A549 (cell line): ENCODE data around the gene HLA-DQB2. TPM values are rescaled to one million over a fixed set of nuclear protein-coding genes. Genes with fewer than 3 reads are reported as not detected.
"Not testable (repeated sequence)": the region's sequence is repeated elsewhere in the genome, so short reads cannot be mapped to it uniquely, and the experiment has no call there.

Experiments used
- ATAC-seq, 2 experiments: fragments of 200-7000 bp in 1 of 2; fragments of >200 bp in 1 of 2; cut with Nextera tagmentation in 1 of 2; cut with Tn5 transposase in 1 of 2; 3 replicates each; pipeline versions ENCODE4 v1.8.0 to v1.9.1; 2018 to 2020; ENCODE audit warnings: mild to moderate bottlenecking in 1 of 2, moderate library complexity in 1 of 2
- CTCF ChIA-PET: fragments of 300-600 bp; sonication (Branson Sonifier 250); formaldehyde crosslinking; extraction: SDS; loops from one replicate; lab custom pipeline; 2021; ENCODE audit warnings: antibody characterized with exemption, inconsistent platforms; lab: Yijun Ruan, JAX
- POLR2A ChIA-PET: fragments of 350-600 bp; formaldehyde crosslinking; extraction: SDS; loops from one replicate; lab custom pipeline; 2021; ENCODE audit warnings: antibody characterized with exemption, inconsistent platforms; lab: Yijun Ruan, JAX
- DNase-seq, 2 experiments: peaks; one replicate each; pipeline versions ENCODE4 v3.0.0 to v3.0.0-alpha.2; 2011 to 2016; ENCODE audit warnings: low read depth in 1 of 2, low spot score in 1 of 2
- FAIRE-seq: peaks from 2 replicates; lab custom pipeline; 2011; peaks lifted over from hg19 to GRCh38; lab: Jason Lieb, UNC
- H3K27ac ChIP-seq, 2 experiments: fragments of >200 bp; sonication (Bioruptor Twin); formaldehyde crosslinking; 3 replicates each; pipeline ENCODE4 v1.5.1; 2016 to 2017
- H3K4me1 ChIP-seq: fragments of >200 bp; sonication (Bioruptor Twin); formaldehyde crosslinking; 3 replicates; pipeline ENCODE4 v1.6.1; 2016
- H3K4me2 ChIP-seq: fragments of >200 bp; sonication (Bioruptor Twin); formaldehyde crosslinking; 3 replicates; pipeline ENCODE4 v1.6.1; 2016
- H3K4me3 ChIP-seq: fragments of >200 bp; sonication (Bioruptor Twin); formaldehyde crosslinking; 3 replicates; pipeline ENCODE4 v1.5.1; 2016
- H3K9me3 ChIP-seq: fragments of >200 bp; sonication (Bioruptor Twin); formaldehyde crosslinking; 3 replicates; pipeline ENCODE4 v1.6.1; 2016
- CHD4 ChIP-seq: fragments of 200-600 bp; sonication (generic); IDR thresholded peaks from 2 replicates; pipeline ENCODE4 v1.6.1; 2016; ENCODE audit warnings: antibody characterized with exemption, mild to moderate bottlenecking, borderline replicate concordance
- EP300 ChIP-seq, 2 experiments: fragments of >200 bp; sonication (Bioruptor Twin); formaldehyde crosslinking; IDR thresholded peaks; 2 replicates in 1 of 2; 3 replicates in 1 of 2; pipeline ENCODE4 v1.6.1; 2016 to 2017
- ESRRA ChIP-seq: fragments of 150-350 bp; IDR thresholded peaks from 2 replicates; pipeline ENCODE4 v1.6.1; 2014; ENCODE audit warnings: mild to moderate bottlenecking, low read length, borderline replicate concordance
- HES2 ChIP-seq: fragments of >200 bp; sonication (Bioruptor Twin); formaldehyde crosslinking; IDR thresholded peaks from 2 replicates; pipeline ENCODE4 v1.6.1; 2016
- HOXB13 ChIP-seq: fragments of 250-450 bp; sonication (Bioruptor Pico); IDR thresholded peaks from 2 replicates; pipeline ENCODE4 v1.5.0; 2020; ENCODE audit warnings: low read depth, mild to moderate bottlenecking, moderate library complexity
- HOXB5 ChIP-seq: fragments of 250-450 bp; sonication (Bioruptor Pico); IDR thresholded peaks from 2 replicates; pipeline ENCODE4 v1.5.0; 2020; ENCODE audit warnings: mild to moderate bottlenecking, moderate library complexity
- MAFK ChIP-seq: fragments of 450-650 bp; IDR thresholded peaks from 2 replicates; pipeline ENCODE4 v1.6.1; 2014; ENCODE audit not compliant: partially characterized antibody
- POLR2A ChIP-seq: IDR thresholded peaks from 2 replicates; pipeline ENCODE4 v1.6.1; 2012; ENCODE audit warnings: mild to moderate bottlenecking, low read length
- RAD21 ChIP-seq, 2 experiments: fragments of >200 bp in 1 of 2; sonication (Bioruptor Twin) in 1 of 2; formaldehyde crosslinking in 1 of 2; IDR thresholded peaks in 1 of 2; conservative IDR thresholded peaks in 1 of 2; 2 replicates in 1 of 2; 3 replicates in 1 of 2; pipeline ENCODE4 v1.6.1; 2012 to 2018; ENCODE audit warnings: inconsistent platforms in 1 of 2
- RNF2 ChIP-seq: fragments of 200-600 bp; sonication (generic); IDR thresholded peaks from 2 replicates; pipeline ENCODE4 v1.6.1; 2016; ENCODE audit warnings: low read depth, mild to moderate bottlenecking, antibody characterized with exemption, moderate library complexity, borderline replicate concordance
- SMC3 ChIP-seq: fragments of >200 bp; sonication (Bioruptor Twin); formaldehyde crosslinking; IDR thresholded peaks from 3 replicates; pipeline ENCODE4 v1.6.1; 2018; ENCODE audit warnings: inconsistent platforms
- TFCP2L1 ChIP-seq: fragments of 250-450 bp; sonication (Bioruptor Pico); IDR thresholded peaks from 2 replicates; pipeline ENCODE4 v1.5.0; 2021; ENCODE audit warnings: mild to moderate bottlenecking
- TP53 ChIP-seq: fragments of 250-450 bp; sonication (Bioruptor Pico); IDR thresholded peaks from 2 replicates; pipeline ENCODE4 v1.5.0; 2021; ENCODE audit warnings: mild to moderate bottlenecking, moderate library complexity
- ZSCAN20 ChIP-seq: fragments of 250-450 bp; sonication (Bioruptor Pico); IDR thresholded peaks from 2 replicates; pipeline ENCODE4 v1.8.0; 2022; ENCODE audit warnings: mild to moderate bottlenecking, moderate library complexity
- WGBS: methylation state at CpG from one replicate; pipeline ENCODE4 v1.1.6; 2017; ENCODE audit errors: missing lambda C conversion rate; 5-methylcytosine and 5-hydroxymethylcytosine counted together
- polyA plus RNA-seq, 4 experiments: library from polyadenylated mRNA; depleted of rRNA in 3 of 4; stranded (reverse); fragments of >200 nt; fragmentation: RNase III in 1 of 4; extraction: RNeasy Plus Mini Kit Qiagen cat#74134 plus additional on column Dnase treatment in 1 of 4; gene quantifications; 2 replicates in 3 of 4; 3 replicates in 1 of 4; pipeline ENCODE4 v1.2.3, GENCODE V29; 2011 to 2017
- TF ChIP-seq, protein P1 (sequence below): fragments of 450-650 bp; IDR thresholded peaks from 2 replicates; pipeline ENCODE4 v1.6.1; 2014; ENCODE audit warnings: antibody characterized with exemption
- TF ChIP-seq, protein P2 (sequence below): IDR thresholded peaks from 2 replicates; pipeline ENCODE4 v1.6.1; 2012
- TF ChIP-seq, protein P3 (sequence below): fragments of >200 bp; sonication (Bioruptor Twin); formaldehyde crosslinking; IDR thresholded peaks from 3 replicates; pipeline ENCODE4 v1.5.1; 2016

The HLA-DQB2 gene
- polyA plus RNA-seq, 2 of the 4 experiments (the other 2 are of a cell fraction), result not detected

- Histone ChIP-seq H3K9me3 (no peaks in the 10 kb centered on the region), H3K4me1 (no peaks in the 10 kb centered on the region), H3K4me3 (no peak overlapping the region), H3K4me2 (no peak overlapping the region), H3K27ac (no peak overlapping the region)
- ChIA-PET CTCF (interaction anchor here (0.7 kb wide), 1 partner anchor 616 kb away, joined by 3 read pairs; no protein-coding TSS in a partner anchor), POLR2A (no interaction called here)
- TF ChIP-seq RNF2, result no peak
- no peak for TF ChIP-seq ESRRA
- no peak for TF ChIP-seq MAFK
- TF ChIP-seq CHD4, result no peak
- no peak for TF ChIP-seq HOXB13
- TF ChIP-seq, protein P1, sequence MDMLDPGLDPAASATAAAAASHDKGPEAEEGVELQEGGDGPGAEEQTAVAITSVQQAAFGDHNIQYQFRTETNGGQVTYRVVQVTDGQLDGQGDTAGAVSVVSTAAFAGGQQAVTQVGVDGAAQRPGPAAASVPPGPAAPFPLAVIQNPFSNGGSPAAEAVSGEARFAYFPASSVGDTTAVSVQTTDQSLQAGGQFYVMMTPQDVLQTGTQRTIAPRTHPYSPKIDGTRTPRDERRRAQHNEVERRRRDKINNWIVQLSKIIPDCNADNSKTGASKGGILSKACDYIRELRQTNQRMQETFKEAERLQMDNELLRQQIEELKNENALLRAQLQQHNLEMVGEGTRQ, result no peak
- TF ChIP-seq HOXB5 (CRISPR knock-in tag), result no peak
- TF ChIP-seq HES2, result no peak
- TF ChIP-seq TFCP2L1 (CRISPR knock-in tag), result no peak
- no peak for TF ChIP-seq ZSCAN20
- no peak for TF ChIP-seq EP300 (IDR thresholded peaks at IDR 0.05)
- TF ChIP-seq TP53 (CRISPR knock-in tag), result no peak
- TF ChIP-seq, protein P2, sequence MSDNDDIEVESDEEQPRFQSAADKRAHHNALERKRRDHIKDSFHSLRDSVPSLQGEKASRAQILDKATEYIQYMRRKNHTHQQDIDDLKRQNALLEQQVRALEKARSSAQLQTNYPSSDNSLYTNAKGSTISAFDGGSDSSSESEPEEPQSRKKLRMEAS, result no peak
- no peak for TF ChIP-seq POLR2A
- 5% methylated on average over 2 of the region's 2 CpGs for WGBS
- FAIRE-seq (no peak), DNase-seq (peak in 1 of 2 experiments; percentile 3), ATAC-seq (no peak)
These were observed 27.0 kb upstream of the HLA-DQB2 start for GRCh38 chr6:32790306-32790705.

- CTCF ChIA-PET, result interaction anchor here (0.8 to 4.8 kb wide), 21 partner anchors 8 to 684 kb away, joined by 3 to 43 read pairs (median 4); partner anchors contain the start of gene HLA-DQB2
- TF ChIP-seq, protein P3, sequence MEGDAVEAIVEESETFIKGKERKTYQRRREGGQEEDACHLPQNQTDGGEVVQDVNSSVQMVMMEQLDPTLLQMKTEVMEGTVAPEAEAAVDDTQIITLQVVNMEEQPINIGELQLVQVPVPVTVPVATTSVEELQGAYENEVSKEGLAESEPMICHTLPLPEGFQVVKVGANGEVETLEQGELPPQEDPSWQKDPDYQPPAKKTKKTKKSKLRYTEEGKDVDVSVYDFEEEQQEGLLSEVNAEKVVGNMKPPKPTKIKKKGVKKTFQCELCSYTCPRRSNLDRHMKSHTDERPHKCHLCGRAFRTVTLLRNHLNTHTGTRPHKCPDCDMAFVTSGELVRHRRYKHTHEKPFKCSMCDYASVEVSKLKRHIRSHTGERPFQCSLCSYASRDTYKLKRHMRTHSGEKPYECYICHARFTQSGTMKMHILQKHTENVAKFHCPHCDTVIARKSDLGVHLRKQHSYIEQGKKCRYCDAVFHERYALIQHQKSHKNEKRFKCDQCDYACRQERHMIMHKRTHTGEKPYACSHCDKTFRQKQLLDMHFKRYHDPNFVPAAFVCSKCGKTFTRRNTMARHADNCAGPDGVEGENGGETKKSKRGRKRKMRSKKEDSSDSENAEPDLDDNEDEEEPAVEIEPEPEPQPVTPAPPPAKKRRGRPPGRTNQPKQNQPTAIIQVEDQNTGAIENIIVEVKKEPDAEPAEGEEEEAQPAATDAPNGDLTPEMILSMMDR, result peak; percentile 62
- TF ChIP-seq SMC3, result peak; percentile 41
- TF ChIP-seq RAD21 (conservative IDR thresholded peaks at IDR 0.05 in 1 of 2, IDR thresholded peaks at IDR 0.05 in 1 of 2), result peak; percentile 69 to 72
- TF ChIP-seq MAFK, result peak; percentile 83
- TF ChIP-seq HOXB5 (CRISPR knock-in tag), result no peak
- TF ChIP-seq, all 56 proteins: peak for 4
- POLR2A ChIA-PET, result interaction anchor here (0.9 kb wide), 1 partner anchor 590 kb away, joined by 3 read pairs; no protein-coding TSS in a partner anchor
- WGBS, result 53% methylated on average over 5 of the region's 5 CpGs
- no peaks in the 10 kb centered on the region for H3K4me1 ChIP-seq
- DNase-seq (peak; percentile 37 to 46), FAIRE-seq (peak; percentile 7), ATAC-seq (peak; percentile 92 to 94)
- no peak overlapping the region for H3K4me2 ChIP-seq
- H3K4me3 ChIP-seq, result no peak overlapping the region
- no peaks in the 10 kb centered on the region for H3K9me3 ChIP-seq
- H3K27ac ChIP-seq, result no peak overlapping the region
These were observed 22.6 kb upstream of the HLA-DQB2 start for GRCh38 chr6:32785781-32786533.

GRCh38 chr6:32782923-32783322 is 19.6 kb upstream of the HLA-DQB2 start:
- CTCF ChIA-PET, result interaction anchor here (0.7 to 1.0 kb wide), 2 partner anchors 82 to 362 kb away, joined by 3 to 4 read pairs; no protein-coding TSS in a partner anchor
- H3K4me1 ChIP-seq, FAIRE-seq, POLR2A ChIA-PET, ATAC-seq, DNase-seq, H3K9me3 ChIP-seq, H3K4me2 ChIP-seq, H3K4me3 ChIP-seq, H3K27ac ChIP-seq: not testable (repeated sequence)
